Ishikawa (cell line): ENCODE measurements around the gene COX4I1.

Experiments
- CEBPB ChIP-seq: IDR thresholded peaks from 2 replicates; pipeline ENCODE4 v1.6.1; 2012
- CREB1 ChIP-seq: IDR thresholded peaks from 2 replicates; pipeline ENCODE4 v1.6.1; 2012; ENCODE audit warnings: low read depth
- EGR1 ChIP-seq: IDR thresholded peaks from 2 replicates; pipeline ENCODE4 v1.6.1; 2012
- EP300 ChIP-seq: IDR thresholded peaks from 2 replicates; pipeline ENCODE4 v1.6.1; 2012; ENCODE audit warnings: borderline replicate concordance
- FOXM1 ChIP-seq: IDR thresholded peaks from 2 replicates; pipeline ENCODE4 v1.6.1; 2012; ENCODE audit warnings: low read depth, borderline replicate concordance
- NFIC ChIP-seq: IDR thresholded peaks from 2 replicates; pipeline ENCODE4 v1.6.1; 2012
- RAD21 ChIP-seq: IDR thresholded peaks from 2 replicates; pipeline ENCODE4 v1.6.1; 2012; ENCODE audit warnings: low read depth
- TAF1 ChIP-seq: IDR thresholded peaks from 2 replicates; pipeline ENCODE4 v1.6.1; 2012; ENCODE audit warnings: low read depth, mild to moderate bottlenecking
- TCF12 ChIP-seq: IDR thresholded peaks from 2 replicates; pipeline ENCODE4 v1.6.1; 2012; ENCODE audit warnings: low read depth
- TEAD4 ChIP-seq: IDR thresholded peaks from 2 replicates; pipeline ENCODE4 v1.6.1; 2012
- YY1 ChIP-seq: IDR thresholded peaks from 2 replicates; pipeline ENCODE4 v1.6.1; 2012; ENCODE audit warnings: low read depth
- ZBTB7A ChIP-seq: IDR thresholded peaks from 2 replicates; pipeline ENCODE4 v1.6.1; 2012; ENCODE audit warnings: low read depth
- TF ChIP-seq, protein P1 (sequence below): IDR thresholded peaks from 2 replicates; pipeline ENCODE4 v1.6.1; 2012
- TF ChIP-seq, protein P2 (sequence below): IDR thresholded peaks from 2 replicates; pipeline ENCODE4 v1.6.1; 2012
- TF ChIP-seq, protein P3 (sequence below): IDR thresholded peaks from 2 replicates; pipeline ENCODE4 v1.6.1; 2012; ENCODE audit warnings: low read depth, mild to moderate bottlenecking

Gene COX4I1

GRCh38 chr16:85812811-85813700, 13.6 kb downstream of the COX4I1 start:
- no peak for TF ChIP-seq EP300
- TF ChIP-seq TEAD4 = no peak
- TF ChIP-seq, protein P1, sequence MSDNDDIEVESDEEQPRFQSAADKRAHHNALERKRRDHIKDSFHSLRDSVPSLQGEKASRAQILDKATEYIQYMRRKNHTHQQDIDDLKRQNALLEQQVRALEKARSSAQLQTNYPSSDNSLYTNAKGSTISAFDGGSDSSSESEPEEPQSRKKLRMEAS = no peak

- TF ChIP-seq CREB1 (no peak), TAF1 (no peak), YY1 (no peak), TEAD4 (no peak), CEBPB (no peak), EP300 (no peak), ZBTB7A (no peak), NFIC (no peak)
- TF ChIP-seq, protein P1 = no peak
- TF ChIP-seq, protein P2, sequence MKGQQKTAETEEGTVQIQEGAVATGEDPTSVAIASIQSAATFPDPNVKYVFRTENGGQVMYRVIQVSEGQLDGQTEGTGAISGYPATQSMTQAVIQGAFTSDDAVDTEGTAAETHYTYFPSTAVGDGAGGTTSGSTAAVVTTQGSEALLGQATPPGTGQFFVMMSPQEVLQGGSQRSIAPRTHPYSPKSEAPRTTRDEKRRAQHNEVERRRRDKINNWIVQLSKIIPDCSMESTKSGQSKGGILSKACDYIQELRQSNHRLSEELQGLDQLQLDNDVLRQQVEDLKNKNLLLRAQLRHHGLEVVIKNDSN = no peak
Measured at GRCh38 chr16:85816159-85816558, 16.7 kb downstream of the COX4I1 start.

DNA sequence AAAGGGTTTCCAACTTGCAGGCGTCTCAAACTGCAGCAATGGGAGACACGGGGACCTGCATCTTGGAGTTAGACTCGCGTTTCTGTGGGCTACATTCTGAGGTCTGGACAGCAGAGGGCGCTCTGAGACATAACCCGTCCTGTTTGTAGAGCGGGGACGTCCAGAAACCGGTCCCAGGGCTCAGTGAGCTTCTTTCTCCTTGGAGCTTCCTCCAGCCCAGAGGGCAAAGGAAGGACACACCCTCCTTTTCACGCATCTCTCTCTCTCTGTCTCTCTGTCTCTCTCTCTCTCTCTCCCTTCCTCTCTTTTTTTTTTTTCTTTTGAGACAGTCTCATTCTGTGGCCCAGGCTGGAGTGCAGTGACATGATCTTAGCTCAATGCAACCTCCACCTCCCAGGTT, 19.8 kb downstream of the COX4I1 start:
- TF ChIP-seq, protein P2 = no peak
- peak; percentile 58 for TF ChIP-seq RAD21

DNA sequence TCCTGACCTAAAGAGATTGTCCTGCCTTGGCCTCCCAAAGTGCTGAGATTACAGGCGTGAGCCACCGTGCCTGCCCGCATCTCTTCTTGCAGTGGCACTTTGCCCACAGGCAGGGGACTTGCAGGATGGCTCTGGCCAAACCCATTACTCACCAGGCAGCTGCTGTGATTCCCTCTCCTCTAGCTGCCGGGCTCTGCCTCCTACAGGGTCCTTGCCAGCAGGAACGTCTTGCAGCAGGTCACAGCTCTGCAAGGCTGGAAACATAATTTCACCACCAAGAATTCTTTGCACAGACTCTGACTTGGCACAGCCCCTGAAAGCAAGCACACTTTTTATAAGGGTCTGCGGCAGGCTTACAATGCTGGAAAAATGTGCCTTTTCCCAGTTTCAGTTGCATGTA, 20.3 kb downstream of the COX4I1 start:
- TF ChIP-seq CREB1 (no peak), RAD21 (no peak), CEBPB (no peak), YY1 (no peak), EGR1 (no peak), FOXM1 (no peak), TCF12 (no peak), TEAD4 (no peak), ZBTB7A (no peak), EP300 (no peak), TAF1 (no peak)
- TF ChIP-seq, protein P3, sequence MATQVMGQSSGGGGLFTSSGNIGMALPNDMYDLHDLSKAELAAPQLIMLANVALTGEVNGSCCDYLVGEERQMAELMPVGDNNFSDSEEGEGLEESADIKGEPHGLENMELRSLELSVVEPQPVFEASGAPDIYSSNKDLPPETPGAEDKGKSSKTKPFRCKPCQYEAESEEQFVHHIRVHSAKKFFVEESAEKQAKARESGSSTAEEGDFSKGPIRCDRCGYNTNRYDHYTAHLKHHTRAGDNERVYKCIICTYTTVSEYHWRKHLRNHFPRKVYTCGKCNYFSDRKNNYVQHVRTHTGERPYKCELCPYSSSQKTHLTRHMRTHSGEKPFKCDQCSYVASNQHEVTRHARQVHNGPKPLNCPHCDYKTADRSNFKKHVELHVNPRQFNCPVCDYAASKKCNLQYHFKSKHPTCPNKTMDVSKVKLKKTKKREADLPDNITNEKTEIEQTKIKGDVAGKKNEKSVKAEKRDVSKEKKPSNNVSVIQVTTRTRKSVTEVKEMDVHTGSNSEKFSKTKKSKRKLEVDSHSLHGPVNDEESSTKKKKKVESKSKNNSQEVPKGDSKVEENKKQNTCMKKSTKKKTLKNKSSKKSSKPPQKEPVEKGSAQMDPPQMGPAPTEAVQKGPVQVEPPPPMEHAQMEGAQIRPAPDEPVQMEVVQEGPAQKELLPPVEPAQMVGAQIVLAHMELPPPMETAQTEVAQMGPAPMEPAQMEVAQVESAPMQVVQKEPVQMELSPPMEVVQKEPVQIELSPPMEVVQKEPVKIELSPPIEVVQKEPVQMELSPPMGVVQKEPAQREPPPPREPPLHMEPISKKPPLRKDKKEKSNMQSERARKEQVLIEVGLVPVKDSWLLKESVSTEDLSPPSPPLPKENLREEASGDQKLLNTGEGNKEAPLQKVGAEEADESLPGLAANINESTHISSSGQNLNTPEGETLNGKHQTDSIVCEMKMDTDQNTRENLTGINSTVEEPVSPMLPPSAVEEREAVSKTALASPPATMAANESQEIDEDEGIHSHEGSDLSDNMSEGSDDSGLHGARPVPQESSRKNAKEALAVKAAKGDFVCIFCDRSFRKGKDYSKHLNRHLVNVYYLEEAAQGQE = no peak
- TF ChIP-seq, protein P1 = no peak
- TF ChIP-seq, protein P2 = no peak

DNA sequence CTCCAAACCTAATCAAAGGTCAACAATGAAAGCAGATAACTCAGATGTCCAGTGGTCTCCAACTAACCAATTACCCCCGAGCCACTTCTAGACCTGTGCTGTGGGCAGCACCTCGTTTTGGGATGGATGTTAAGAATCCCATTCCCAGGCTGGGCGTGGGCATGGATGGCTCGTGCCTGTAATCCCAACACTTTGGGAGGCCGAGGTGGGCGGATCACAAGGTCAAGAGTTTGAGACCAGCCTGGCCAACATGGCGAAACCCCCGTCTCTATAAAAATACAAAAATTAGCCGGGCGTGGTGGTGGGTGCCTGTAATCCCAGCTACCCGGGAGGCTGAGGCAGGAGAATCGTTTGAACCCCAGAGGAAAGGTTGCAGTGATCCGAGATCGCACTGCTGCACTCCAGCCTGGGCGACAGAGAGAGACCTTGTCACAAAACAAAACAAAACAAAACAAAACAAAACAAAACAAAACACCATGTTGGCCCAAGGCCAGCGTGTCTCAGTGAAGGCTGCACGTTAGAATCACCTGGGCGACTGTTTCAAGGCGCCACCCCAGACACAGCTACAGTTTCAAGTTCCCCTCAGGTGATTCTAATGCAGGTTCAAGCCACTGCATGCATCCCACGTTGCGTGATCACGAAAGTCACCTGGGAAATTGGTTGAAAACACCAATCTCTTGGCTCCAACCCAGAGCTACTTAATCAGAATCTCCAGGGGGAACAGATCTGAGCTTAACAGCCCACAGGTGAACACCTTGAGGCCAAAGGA, 21.3 kb downstream of the COX4I1 start:
- no peak for TF ChIP-seq EP300
- TF ChIP-seq, protein P2 = peak; percentile 42
- peak; percentile 9; the same call in 1 of the 2 replicates for TF ChIP-seq NFIC
- TF ChIP-seq CREB1 = no peak

DNA sequence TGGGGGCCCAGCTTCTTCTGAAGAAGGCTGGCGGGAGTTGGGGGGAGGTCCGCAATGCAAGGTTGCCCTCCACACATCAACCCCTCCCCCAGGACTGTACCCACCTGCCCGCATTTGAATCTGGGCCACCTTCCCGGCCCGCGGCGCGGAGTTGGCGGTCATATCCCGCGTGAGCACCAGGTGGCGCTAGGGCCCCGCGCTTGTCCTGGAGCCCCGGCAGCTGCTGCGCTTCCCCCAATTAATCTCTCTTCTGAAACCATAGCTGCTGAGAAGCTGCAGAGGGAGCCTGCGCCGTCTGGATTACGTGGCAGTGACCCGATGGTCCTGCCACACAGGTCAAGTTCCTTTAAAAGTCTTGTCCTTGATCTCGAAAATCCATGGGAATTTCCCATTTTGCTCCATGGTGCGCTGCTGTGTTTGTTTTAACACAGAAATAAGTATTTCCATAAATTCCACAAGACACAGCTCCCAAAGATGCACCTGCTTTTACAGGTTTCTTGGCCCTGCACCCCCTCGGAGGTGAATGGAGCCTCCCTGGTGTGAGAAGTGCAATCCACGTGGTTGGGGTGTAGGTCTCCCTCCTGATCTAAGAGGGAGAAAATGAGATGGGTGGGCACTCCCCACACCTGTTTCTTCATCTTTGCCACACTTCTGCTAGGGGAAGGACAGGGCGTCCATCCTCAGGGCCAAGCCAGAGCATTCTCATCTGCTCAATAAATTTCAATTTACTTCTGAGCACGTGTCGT, 22.1 kb downstream of the COX4I1 start:
- TF ChIP-seq CEBPB = no peak
- peak; percentile 94 for TF ChIP-seq RAD21
- 0 out of 2 replicates have a peak, but pooled peaks have one; percentile 14 for TF ChIP-seq YY1
